ENCODE data around the gene PELO.

DNA sequence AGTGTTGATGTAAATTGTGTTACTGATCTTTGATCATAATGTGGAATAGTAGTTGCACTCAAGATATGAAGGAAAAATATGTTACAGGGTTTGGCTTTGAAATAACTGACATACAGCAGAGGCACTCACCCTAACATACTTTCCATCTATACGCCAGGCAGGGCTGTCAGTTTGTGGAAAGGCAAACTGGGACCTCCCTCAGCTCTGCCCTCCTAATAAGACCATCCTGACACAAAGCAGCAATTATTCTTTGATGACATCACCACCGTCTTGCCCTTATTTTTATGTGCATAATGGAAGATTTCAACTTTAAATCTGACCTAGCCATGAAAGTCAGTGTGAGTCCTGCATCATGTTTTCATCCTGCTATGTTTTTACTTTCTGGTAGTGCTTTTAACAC lies 42.9 kb downstream of the PELO start:
- TF ChIP-seq, protein P1, sequence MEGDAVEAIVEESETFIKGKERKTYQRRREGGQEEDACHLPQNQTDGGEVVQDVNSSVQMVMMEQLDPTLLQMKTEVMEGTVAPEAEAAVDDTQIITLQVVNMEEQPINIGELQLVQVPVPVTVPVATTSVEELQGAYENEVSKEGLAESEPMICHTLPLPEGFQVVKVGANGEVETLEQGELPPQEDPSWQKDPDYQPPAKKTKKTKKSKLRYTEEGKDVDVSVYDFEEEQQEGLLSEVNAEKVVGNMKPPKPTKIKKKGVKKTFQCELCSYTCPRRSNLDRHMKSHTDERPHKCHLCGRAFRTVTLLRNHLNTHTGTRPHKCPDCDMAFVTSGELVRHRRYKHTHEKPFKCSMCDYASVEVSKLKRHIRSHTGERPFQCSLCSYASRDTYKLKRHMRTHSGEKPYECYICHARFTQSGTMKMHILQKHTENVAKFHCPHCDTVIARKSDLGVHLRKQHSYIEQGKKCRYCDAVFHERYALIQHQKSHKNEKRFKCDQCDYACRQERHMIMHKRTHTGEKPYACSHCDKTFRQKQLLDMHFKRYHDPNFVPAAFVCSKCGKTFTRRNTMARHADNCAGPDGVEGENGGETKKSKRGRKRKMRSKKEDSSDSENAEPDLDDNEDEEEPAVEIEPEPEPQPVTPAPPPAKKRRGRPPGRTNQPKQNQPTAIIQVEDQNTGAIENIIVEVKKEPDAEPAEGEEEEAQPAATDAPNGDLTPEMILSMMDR (optimal IDR thresholded peaks at IDR 0.05 in 1 of 3, IDR thresholded peaks at IDR 0.05 in 1 of 3, conservative IDR thresholded peaks at IDR 0.05 in 1 of 3; ENCODE audit: extremely low read depth in 1 of 3, insufficient read depth in 2 of 3, low read length in 3 of 3): no peak
- TF ChIP-seq EZH2 (IDR thresholded peaks at IDR 0.05; ENCODE audit: low read length): no peak
